GM23338 (cell line): ENCODE results near the gene SLC29A4. TPM values are rescaled to one million over a fixed set of nuclear protein-coding genes. Genes with fewer than 3 reads are reported as not detected.

Experiments
- ATAC-seq: fragments of 200-7000 bp; cut with Tn5 transposase; 3 replicates; pipeline ENCODE4 v1.9.1; 2020
- DNase-seq: peaks from one replicate; pipeline ENCODE4 v3.0.0-alpha.2; 2015; ENCODE audit warnings: low spot score
- H2AFZ ChIP-seq: fragments of 200-600 bp; sonication (generic); 2 replicates; pipeline ENCODE4 v1.8.0; 2016; ENCODE audit warnings: antibody characterized with exemption, mild to moderate bottlenecking, moderate library complexity
- H3F3A ChIP-seq: fragments of 200-600 bp; sonication (generic); replicated peaks from 2 replicates; pipeline ENCODE4 v1.8.0; 2017; ENCODE audit warnings: antibody characterized with exemption, mixed run types, low read depth
- H3K27ac ChIP-seq: fragments of 200-600 bp; sonication (generic); 2 replicates; pipeline ENCODE4 v1.6.1; 2016; ENCODE audit warnings: low read depth
- H3K27me3 ChIP-seq: fragments of 200-600 bp; sonication (generic); 2 replicates; pipeline ENCODE4 v1.8.0; 2016; ENCODE audit warnings: mild to moderate bottlenecking, mixed run types, moderate library complexity; ENCODE audit not compliant: insufficient read depth
- H3K36me3 ChIP-seq: fragments of 200-600 bp; sonication (generic); 2 replicates; pipeline ENCODE4 v1.8.0; 2016; ENCODE audit warnings: mild to moderate bottlenecking; ENCODE audit not compliant: insufficient read depth
- H3K4me1 ChIP-seq: fragments of 200-600 bp; sonication (generic); 2 replicates; pipeline ENCODE4 v1.8.0; 2016; ENCODE audit warnings: mild to moderate bottlenecking, moderate library complexity; ENCODE audit not compliant: insufficient read depth
- H3K4me2 ChIP-seq: fragments of 200-600 bp; sonication (generic); 2 replicates; pipeline ENCODE4 v1.7.1; 2017; ENCODE audit warnings: mixed run types
- H3K4me3 ChIP-seq: fragments of 200-600 bp; sonication (generic); 2 replicates; pipeline ENCODE4 v1.6.1; 2016; ENCODE audit warnings: mixed run types
- H3K79me2 ChIP-seq: fragments of 200-600 bp; sonication (generic); replicated peaks from 2 replicates; pipeline ENCODE4 v1.8.0; 2017; ENCODE audit warnings: mild to moderate bottlenecking; ENCODE audit not compliant: insufficient read depth
- H3K9me2 ChIP-seq: fragments of 200-600 bp; sonication (generic); 2 replicates; pipeline ENCODE4 v1.8.0; 2017; ENCODE audit not compliant: insufficient read depth
- H4K20me1 ChIP-seq: fragments of 200-600 bp; sonication (generic); replicated peaks from 2 replicates; pipeline ENCODE4 v1.8.0; 2017; ENCODE audit warnings: mild to moderate bottlenecking; ENCODE audit not compliant: insufficient read depth
- H3K27ac Mint-ChIP-seq: 2 replicates; pipeline ENCODE4 v1.8.0; 2020; ENCODE audit warnings: inconsistent platforms, mild to moderate bottlenecking, moderate library complexity, mixed read lengths
- H3K27me3 Mint-ChIP-seq: 3 replicates; pipeline ENCODE4 v1.8.0; 2022; ENCODE audit warnings: low read depth, mild to moderate bottlenecking, moderate library complexity, mixed read lengths, inconsistent platforms; ENCODE audit not compliant: insufficient read depth, poor library complexity
- H3K36me3 Mint-ChIP-seq: 3 replicates; pipeline ENCODE4 v1.8.0; 2021; ENCODE audit warnings: low read depth, mild to moderate bottlenecking, inconsistent platforms, moderate library complexity, mixed read lengths
- H3K4me1 Mint-ChIP-seq: 3 replicates; pipeline ENCODE4 v1.8.0; 2020; ENCODE audit warnings: mild to moderate bottlenecking, inconsistent platforms, mixed read lengths
- H3K4me3 Mint-ChIP-seq: 3 replicates; pipeline ENCODE4 v1.8.0; 2021; ENCODE audit warnings: moderate library complexity, mild to moderate bottlenecking, inconsistent platforms, mixed read lengths
- H3K9me3 Mint-ChIP-seq: 3 replicates; pipeline ENCODE4 v1.8.0; 2020; ENCODE audit warnings: moderate library complexity, mild to moderate bottlenecking, inconsistent platforms, mixed read lengths
- ETS1 ChIP-seq: IDR thresholded peaks from 2 replicates; pipeline ENCODE4 v1.6.1; 2016; ENCODE audit warnings: antibody characterized with exemption
- EZH2 ChIP-seq: fragments of 200-600 bp; sonication (generic); IDR thresholded peaks from one replicate; pipeline ENCODE4 v1.8.0; 2017; ENCODE audit warnings: antibody characterized with exemption, mild to moderate bottlenecking, low read depth; ENCODE audit not compliant: unreplicated experiment
- EZH2phosphoT487 ChIP-seq: fragments of 200-600 bp; sonication (generic); IDR thresholded peaks from one replicate; pipeline ENCODE4 v1.8.1; 2018; ENCODE audit warnings: antibody characterized with exemption; ENCODE audit not compliant: unreplicated experiment
- JUNB ChIP-seq: IDR thresholded peaks from one replicate; pipeline ENCODE4 v1.6.1; 2016; ENCODE audit warnings: antibody characterized with exemption; ENCODE audit not compliant: unreplicated experiment
- POLR2AphosphoS5 ChIP-seq: IDR thresholded peaks from 2 replicates; pipeline ENCODE4 v1.6.1; 2016; ENCODE audit warnings: antibody characterized with exemption, low read depth
- STAT1 ChIP-seq: IDR thresholded peaks from one replicate; pipeline ENCODE4 v1.6.1; 2016; ENCODE audit warnings: antibody characterized with exemption; ENCODE audit not compliant: unreplicated experiment
- polyA plus RNA-seq: library from polyadenylated mRNA; unstranded; fragments of >200 nt; fragmentation: Nextera tagmentation; extraction: Ambion mirVana; gene quantifications from 2 replicates; pipeline ENCODE4 v1.2.1, GENCODE V29; 2016
- total RNA-seq: library from RNA; depleted of rRNA; stranded (reverse); fragments of >200 nt; shearing (Covaris generic); gene quantifications from 2 replicates; pipeline ENCODE4 v1.2.3, GENCODE V29; 2014
- TF ChIP-seq, protein P1 (sequence below): fragments of 250-450 bp; sonication (Bioruptor Pico); IDR thresholded peaks from 2 replicates; pipeline ENCODE4 v1.5.0; 2020; ENCODE audit warnings: mild to moderate bottlenecking, moderate library complexity

SLC29A4 gene
- total and polyA plus RNA-seq, 2 experiments from 2014 or later, result 4.8 to 8.1 TPM

- TF ChIP-seq, protein P1, sequence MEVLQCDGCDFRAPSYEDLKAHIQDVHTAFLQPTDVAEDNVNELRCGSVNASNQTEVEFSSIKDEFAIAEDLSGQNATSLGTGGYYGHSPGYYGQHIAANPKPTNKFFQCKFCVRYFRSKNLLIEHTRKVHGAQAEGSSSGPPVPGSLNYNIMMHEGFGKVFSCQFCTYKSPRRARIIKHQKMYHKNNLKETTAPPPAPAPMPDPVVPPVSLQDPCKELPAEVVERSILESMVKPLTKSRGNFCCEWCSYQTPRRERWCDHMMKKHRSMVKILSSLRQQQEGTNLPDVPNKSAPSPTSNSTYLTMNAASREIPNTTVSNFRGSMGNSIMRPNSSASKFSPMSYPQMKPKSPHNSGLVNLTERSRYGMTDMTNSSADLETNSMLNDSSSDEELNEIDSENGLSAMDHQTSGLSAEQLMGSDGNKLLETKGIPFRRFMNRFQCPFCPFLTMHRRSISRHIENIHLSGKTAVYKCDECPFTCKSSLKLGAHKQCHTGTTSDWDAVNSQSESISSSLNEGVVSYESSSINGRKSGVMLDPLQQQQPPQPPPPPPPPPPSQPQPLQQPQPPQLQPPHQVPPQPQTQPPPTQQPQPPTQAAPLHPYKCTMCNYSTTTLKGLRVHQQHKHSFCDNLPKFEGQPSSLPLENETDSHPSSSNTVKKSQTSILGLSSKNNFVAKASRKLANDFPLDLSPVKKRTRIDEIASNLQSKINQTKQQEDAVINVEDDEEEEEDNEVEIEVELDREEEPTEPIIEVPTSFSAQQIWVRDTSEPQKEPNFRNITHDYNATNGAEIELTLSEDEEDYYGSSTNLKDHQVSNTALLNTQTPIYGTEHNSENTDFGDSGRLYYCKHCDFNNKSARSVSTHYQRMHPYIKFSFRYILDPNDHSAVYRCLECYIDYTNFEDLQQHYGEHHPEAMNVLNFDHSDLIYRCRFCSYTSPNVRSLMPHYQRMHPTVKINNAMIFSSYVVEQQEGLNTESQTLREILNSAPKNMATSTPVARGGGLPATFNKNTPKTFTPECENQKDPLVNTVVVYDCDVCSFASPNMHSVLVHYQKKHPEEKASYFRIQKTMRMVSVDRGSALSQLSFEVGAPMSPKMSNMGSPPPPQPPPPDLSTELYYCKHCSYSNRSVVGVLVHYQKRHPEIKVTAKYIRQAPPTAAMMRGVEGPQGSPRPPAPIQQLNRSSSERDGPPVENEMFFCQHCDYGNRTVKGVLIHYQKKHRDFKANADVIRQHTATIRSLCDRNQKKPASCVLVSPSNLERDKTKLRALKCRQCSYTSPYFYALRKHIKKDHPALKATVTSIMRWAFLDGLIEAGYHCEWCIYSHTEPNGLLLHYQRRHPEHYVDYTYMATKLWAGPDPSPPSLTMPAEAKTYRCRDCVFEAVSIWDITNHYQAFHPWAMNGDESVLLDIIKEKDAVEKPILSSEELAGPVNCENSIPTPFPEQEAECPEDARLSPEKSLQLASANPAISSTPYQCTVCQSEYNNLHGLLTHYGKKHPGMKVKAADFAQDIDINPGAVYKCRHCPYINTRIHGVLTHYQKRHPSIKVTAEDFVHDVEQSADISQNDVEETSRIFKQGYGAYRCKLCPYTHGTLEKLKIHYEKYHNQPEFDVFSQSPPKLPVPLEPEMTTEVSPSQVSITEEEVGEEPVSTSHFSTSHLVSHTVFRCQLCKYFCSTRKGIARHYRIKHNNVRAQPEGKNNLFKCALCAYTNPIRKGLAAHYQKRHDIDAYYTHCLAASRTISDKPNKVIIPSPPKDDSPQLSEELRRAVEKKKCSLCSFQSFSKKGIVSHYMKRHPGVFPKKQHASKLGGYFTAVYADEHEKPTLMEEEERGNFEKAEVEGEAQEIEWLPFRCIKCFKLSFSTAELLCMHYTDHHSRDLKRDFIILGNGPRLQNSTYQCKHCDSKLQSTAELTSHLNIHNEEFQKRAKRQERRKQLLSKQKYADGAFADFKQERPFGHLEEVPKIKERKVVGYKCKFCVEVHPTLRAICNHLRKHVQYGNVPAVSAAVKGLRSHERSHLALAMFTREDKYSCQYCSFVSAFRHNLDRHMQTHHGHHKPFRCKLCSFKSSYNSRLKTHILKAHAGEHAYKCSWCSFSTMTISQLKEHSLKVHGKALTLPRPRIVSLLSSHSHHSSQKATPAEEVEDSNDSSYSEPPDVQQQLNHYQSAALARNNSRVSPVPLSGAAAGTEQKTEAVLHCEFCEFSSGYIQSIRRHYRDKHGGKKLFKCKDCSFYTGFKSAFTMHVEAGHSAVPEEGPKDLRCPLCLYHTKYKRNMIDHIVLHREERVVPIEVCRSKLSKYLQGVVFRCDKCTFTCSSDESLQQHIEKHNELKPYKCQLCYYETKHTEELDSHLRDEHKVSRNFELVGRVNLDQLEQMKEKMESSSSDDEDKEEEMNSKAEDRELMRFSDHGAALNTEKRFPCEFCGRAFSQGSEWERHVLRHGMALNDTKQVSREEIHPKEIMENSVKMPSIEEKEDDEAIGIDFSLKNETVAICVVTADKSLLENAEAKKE (CRISPR knock-in tag), result no peak
Observed at GRCh38 chr7:5278766-5279165, 4.0 kb upstream of the SLC29A4 start (continued).

- no peak overlapping the region for H3K27ac Mint-ChIP-seq
- no peak for ATAC-seq
Observed at GRCh38 chr7:5279734-5280133, 3.0 kb upstream of the SLC29A4 start.

More at GRCh38 chr7:5279734-5280133, 3.0 kb upstream of the SLC29A4 start:
- Histone ChIP-seq H3K9me2 (no peaks in the 10 kb centered on the region), H3K79me2 (no peaks in the 10 kb centered on the region), H2AFZ (no peak overlapping the region), H3K4me2 (no peak overlapping the region), H3K27me3 (peaks cover 13% of the 10 kb centered on the region), H3K4me3 (no peak overlapping the region), H4K20me1 (no peaks in the 10 kb centered on the region), H3K27ac (no peak overlapping the region), H3K36me3 (no peaks in the 10 kb centered on the region), H3F3A (no peaks in the 10 kb centered on the region), H3K4me1 (no peaks in the 10 kb centered on the region; the same call in 1 of the 2 replicates)
- peaks cover 9% of the 10 kb centered on the region for H3K27me3 Mint-ChIP-seq
- H3K36me3 Mint-ChIP-seq, result no peaks in the 10 kb centered on the region
- no peak for DNase-seq
- H3K4me3 Mint-ChIP-seq, result no peak overlapping the region
- TF ChIP-seq EZH2phosphoT487, result no peak
- no peak for TF ChIP-seq JUNB
- no peak for TF ChIP-seq ETS1
- TF ChIP-seq, protein P1 (CRISPR knock-in tag), result no peak
- no peak for TF ChIP-seq STAT1
- TF ChIP-seq EZH2, result no peak
- no peak for TF ChIP-seq POLR2AphosphoS5
- peaks cover 7% of the 10 kb centered on the region; the same call in 1 of the 3 replicates for H3K4me1 Mint-ChIP-seq
- no peaks in the 10 kb centered on the region for H3K9me3 Mint-ChIP-seq
